Transverse colon (tissue), 4 donors: ENCODE measurements around the gene FXYD6. TPM values are rescaled to one million over a fixed set of nuclear protein-coding genes. Genes with fewer than 3 reads are reported as not detected.

Experiments used
- DNase-seq: peaks from one replicate; pipeline ENCODE4 v3.0.0-alpha.2; 2019
- H3K27ac ChIP-seq, 4 donors: fragments of 200-600 bp; sonication (generic); 2 replicates each; pipeline ENCODE4 v1.5.1; 2016 to 2018; ENCODE audit warnings: inconsistent platforms in 4 of 4
- H3K27me3 ChIP-seq: fragments of 200-600 bp; sonication (generic); 2 replicates; pipeline ENCODE4 v1.5.1; 2017; ENCODE audit warnings: inconsistent platforms
- H3K36me3 ChIP-seq, 4 donors: fragments of 200-600 bp; sonication (generic); 2 replicates each; pipeline ENCODE4 v1.5.1; 2017 to 2019; ENCODE audit warnings: inconsistent platforms in 4 of 4
- H3K4me1 ChIP-seq, 4 donors: fragments of 200-600 bp; sonication (generic); 2 replicates each; pipeline ENCODE4 v1.5.1; 2017 to 2020; ENCODE audit warnings: inconsistent platforms in 4 of 4
- H3K4me3 ChIP-seq, 4 donors: fragments of 200-600 bp; sonication (generic); 1 replicate in 1 of 4; 2 replicates in 3 of 4; pipeline versions ENCODE4 v1.5.1 to v1.6.1; 2017 to 2019; ENCODE audit warnings: inconsistent platforms in 4 of 4
- H3K9me3 ChIP-seq, 2 donors: fragments of 200-600 bp; sonication (generic); 2 replicates each; pipeline ENCODE4 v1.5.1; 2017 to 2019; ENCODE audit warnings: inconsistent platforms in 2 of 2
- CTCF ChIP-seq, 5 experiments: fragments of 200-600 bp in 3 of 5; fragments of 450-650 bp in 2 of 5; sonication (generic) in 3 of 5; IDR thresholded peaks; 1 replicate in 2 of 5; 2 replicates in 3 of 5; pipeline ENCODE4 v1.5.1; 2016 to 2017; ENCODE audit warnings: antibody characterized with exemption in 5 of 5, inconsistent platforms in 3 of 5, mild to moderate bottlenecking in 2 of 5, moderate library complexity in 1 of 5
- EP300 ChIP-seq: sonication (generic); formaldehyde crosslinking; IDR thresholded peaks from one replicate; pipeline ENCODE4 v1.6.1; 2017; ENCODE audit warnings: antibody characterized with exemption, low read depth
- POLR2A ChIP-seq: fragments of 450-650 bp; IDR thresholded peaks from one replicate; pipeline ENCODE4 v1.6.1; 2016; ENCODE audit warnings: antibody characterized with exemption, mild to moderate bottlenecking, moderate library complexity
- POLR2AphosphoS5 ChIP-seq, 3 donors: sonication (generic); formaldehyde crosslinking; IDR thresholded peaks; one replicate each; pipeline ENCODE4 v1.6.1; 2016; ENCODE audit warnings: antibody characterized with exemption in 3 of 3
- WGBS, 2 donors: methylation state at CpG; one replicate each; pipeline ENCODE4 v1.1.5; 2018; ENCODE audit warnings: low coverage in 1 of 2; 5-methylcytosine and 5-hydroxymethylcytosine counted together
- in situ Hi-C, 4 donors: fragments of 200-750 bp; cut with MboI; loops; one replicate each; pipeline versions ENCODE4 v1.15.0 to v1.15.1; 2017; ENCODE audit warnings: low sequenced_read_pairs in 3 of 4, low pct_ligation_motif_present in 1 of 4, low pct_unique_long_range_greater_than_20kb in 1 of 4
- intact Hi-C: fragments of 100-400 bp; cut with DNase I; formaldehyde crosslinking; loops from one replicate; pipeline ENCODE4 v1.15.1; 2023; ENCODE audit warnings: low total_unique reads
- total RNA-seq, 4 donors: library from RNA; depleted of rRNA; stranded (reverse); fragments of >200 nt; gene quantifications; one replicate each; pipeline ENCODE4 v1.1.0, GENCODE V29; 2016

FXYD6 gene
- total RNA-seq, 4 donors from 2014 or later: 29.2 to 62.5 (median 46.0) TPM

DNA sequence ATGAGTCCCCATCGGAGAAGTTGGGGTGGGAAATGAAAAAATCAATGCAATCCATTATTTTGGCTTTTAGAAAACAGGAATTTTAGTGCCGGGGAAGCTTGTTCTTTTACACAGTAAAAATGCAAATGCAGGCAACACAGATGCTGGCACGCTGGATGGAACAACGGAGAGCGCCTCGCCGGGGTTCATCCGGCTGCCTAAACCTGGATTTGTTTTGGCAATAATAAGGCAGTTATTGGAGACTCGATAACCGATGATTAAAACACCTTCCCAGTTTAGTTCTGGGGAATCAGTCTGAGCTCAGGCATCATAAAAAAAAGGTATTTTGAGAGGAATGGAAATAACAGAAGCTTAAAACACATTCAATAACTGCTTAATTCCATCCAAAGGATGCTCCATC lies 82.3 kb downstream of the FXYD6 start:
- Histone ChIP-seq H3K27me3 (peaks cover 51% of the 10 kb centered on the region), H3K27ac (no peak overlapping the region), H3K4me3 (no peak overlapping the region), H3K36me3 (no peaks in the 10 kb centered on the region), H3K9me3 (no peaks in the 10 kb centered on the region), H3K4me1 (peaks cover 9 to 21% (median 16%) of the 10 kb centered on the region in 4 donors)
- intact Hi-C loops (no loop called here), in situ Hi-C loops (loop anchor here in 1 of 4 donors (25.0 kb wide), 1 partner anchor 357 kb away; no protein-coding TSS in a partner anchor)
- no peak for DNase-seq
- WGBS, 2 donors: 85 to 89% methylated on average over 9 to 10 of the region's 10 CpGs
- no peak for TF ChIP-seq CTCF (IDR thresholded peaks at IDR 0.05)
- no peak for TF ChIP-seq POLR2AphosphoS5 (IDR thresholded peaks at IDR 0.05)
- TF ChIP-seq POLR2A: no peak
- no peak for TF ChIP-seq EP300

DNA sequence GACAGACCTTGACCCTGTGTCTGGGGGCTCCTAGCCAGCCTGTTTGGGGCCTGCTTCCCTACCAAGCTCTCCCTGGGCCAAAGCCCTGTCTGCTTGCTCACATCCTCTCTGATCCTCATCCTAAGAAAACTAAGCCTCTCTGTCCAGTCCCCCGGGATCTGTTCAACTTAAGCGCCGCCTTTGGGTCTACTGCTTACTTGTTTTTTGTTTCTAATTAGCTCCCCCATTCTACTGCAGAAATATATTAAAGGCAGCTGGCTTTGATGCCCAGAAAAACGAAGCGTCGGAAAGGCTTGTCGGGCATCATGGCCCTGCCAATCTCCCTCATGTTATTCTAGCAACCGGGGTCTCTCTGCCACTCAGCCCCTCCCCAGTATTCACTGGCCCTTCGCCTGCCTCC lies 82.9 kb downstream of the FXYD6 start:
- no peak for DNase-seq
- no peaks in the 10 kb centered on the region for H3K9me3 ChIP-seq
- no peaks in the 10 kb centered on the region for H3K36me3 ChIP-seq
- TF ChIP-seq POLR2AphosphoS5 (IDR thresholded peaks at IDR 0.05) (no peak), CTCF (IDR thresholded peaks at IDR 0.05) (no peak), EP300 (no peak), POLR2A (no peak)
- H3K4me1 ChIP-seq: peaks cover 9 to 21% (median 16%) of the 10 kb centered on the region in 4 donors
- in situ Hi-C loops (loop anchor here in 1 of 4 donors (25.0 kb wide), 1 partner anchor 356 kb away; no protein-coding TSS in a partner anchor), intact Hi-C loops (no loop called here)
- peaks cover 51% of the 10 kb centered on the region for H3K27me3 ChIP-seq
- 87 to 96% methylated on average over 7 to 9 of the region's 9 CpGs for WGBS, 2 donors
- H3K27ac ChIP-seq: no peak overlapping the region
- no peak overlapping the region for H3K4me3 ChIP-seq

DNA sequence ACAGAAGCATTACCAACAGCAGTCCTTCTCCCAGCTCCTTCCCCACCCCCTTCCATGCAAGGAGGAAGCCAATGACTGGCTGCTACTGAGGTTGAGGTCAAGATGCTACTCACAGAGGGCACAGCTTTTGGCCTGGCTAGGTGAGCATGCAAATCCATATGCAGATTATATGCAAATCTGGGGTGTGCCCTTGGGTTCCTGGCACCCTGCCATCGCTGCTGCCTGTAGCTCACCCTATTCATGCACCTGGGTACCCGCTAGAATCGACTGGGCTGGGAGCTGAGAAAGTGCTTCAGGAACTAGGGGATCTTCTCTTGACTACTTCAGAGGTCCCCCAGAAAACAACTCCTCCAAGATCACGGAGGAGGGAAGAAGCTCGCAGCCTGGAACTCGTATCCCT lies 83.5 kb downstream of the FXYD6 start:
- DNase-seq: no peak
- Histone ChIP-seq H3K27me3 (peaks cover 48% of the 10 kb centered on the region), H3K4me1 (peaks cover 9 to 21% (median 16%) of the 10 kb centered on the region in 4 donors), H3K27ac (no peak overlapping the region), H3K9me3 (no peaks in the 10 kb centered on the region), H3K4me3 (no peak overlapping the region), H3K36me3 (no peaks in the 10 kb centered on the region)
- in situ Hi-C loops (loop anchor here in 1 of 4 donors (25.0 kb wide), 1 partner anchor 356 kb away; no protein-coding TSS in a partner anchor), intact Hi-C loops (no loop called here)
- WGBS, 2 donors: 89% methylated on average over 6 of the region's 6 CpGs; no CpG with 5 or more reads in 1 of the 2 donors
- TF ChIP-seq EP300 (no peak), CTCF (IDR thresholded peaks at IDR 0.05) (no peak)

GRCh38 chr11:117792241-117792640 lies 84.2 kb downstream of the FXYD6 start:
- intact Hi-C loops (no loop called here), in situ Hi-C loops (loop anchor here in 1 of 4 donors (25.0 kb wide), 1 partner anchor 355 kb away; no protein-coding TSS in a partner anchor)
- 78% methylated on average over 5 of the region's 5 CpGs; no CpG with 5 or more reads in 1 of the 2 donors for WGBS, 2 donors
- peaks cover 9 to 19% (median 15%) of the 10 kb centered on the region in 4 donors for H3K4me1 ChIP-seq
- no peaks in the 10 kb centered on the region for H3K9me3 ChIP-seq
- no peaks in the 10 kb centered on the region for H3K36me3 ChIP-seq
- DNase-seq: no peak
- H3K27me3 ChIP-seq: peaks cover 41% of the 10 kb centered on the region
- H3K4me3 ChIP-seq: no peak overlapping the region
- no peak overlapping the region for H3K27ac ChIP-seq
- TF ChIP-seq POLR2AphosphoS5 (IDR thresholded peaks at IDR 0.05) (no peak), EP300 (no peak)

DNA sequence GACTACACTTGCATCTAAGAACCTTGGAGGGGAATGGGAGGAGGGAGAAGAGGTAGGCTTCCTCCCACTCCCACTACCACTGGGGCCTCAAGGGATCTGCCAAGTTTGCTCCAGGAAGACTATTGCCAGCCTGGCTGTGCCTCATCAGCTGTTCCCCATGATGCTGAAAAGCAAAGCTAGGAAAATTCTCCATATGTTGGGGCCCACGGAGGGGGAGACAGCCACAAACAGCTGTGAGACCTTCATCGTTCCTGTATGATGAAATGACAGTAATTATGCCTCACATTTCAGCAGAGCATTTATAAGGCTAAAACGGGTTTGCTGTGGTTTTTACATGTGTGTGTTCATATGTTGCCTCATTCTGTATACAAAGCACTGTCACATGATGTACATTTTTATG lies 86.2 kb downstream of the FXYD6 start:
- TF ChIP-seq EP300: no peak
- TF ChIP-seq POLR2A: no peak
- TF ChIP-seq POLR2AphosphoS5 (IDR thresholded peaks at IDR 0.05): no peak
- TF ChIP-seq CTCF (IDR thresholded peaks at IDR 0.05): no peak
- 59% methylated on average over 3 of the region's 3 CpGs; no CpG with 5 or more reads in 1 of the 2 donors for WGBS, 2 donors
- Histone ChIP-seq H3K27me3 (peaks cover 21% of the 10 kb centered on the region), H3K9me3 (no peaks in the 10 kb centered on the region), H3K4me3 (no peak overlapping the region), H3K27ac (no peak overlapping the region), H3K4me1 (no peaks in the 10 kb centered on the region), H3K36me3 (no peaks in the 10 kb centered on the region)
- in situ Hi-C loops (loop anchor here in 1 of 4 donors (25.0 kb wide), 1 partner anchor 353 kb away; no protein-coding TSS in a partner anchor), intact Hi-C loops (no loop called here)
- DNase-seq: no peak
